Measurements from ENCODE around the gene PHYHD1. TPM values are rescaled to one million over a fixed set of nuclear protein-coding genes. Genes with fewer than 3 reads are reported as not detected.

PHYHD1 gene
- total and polyA plus RNA-seq, 2 donors (not counting 1 experiment from before 2014, with no cell fraction given) = 0.96 to 2.0 TPM

DNA sequence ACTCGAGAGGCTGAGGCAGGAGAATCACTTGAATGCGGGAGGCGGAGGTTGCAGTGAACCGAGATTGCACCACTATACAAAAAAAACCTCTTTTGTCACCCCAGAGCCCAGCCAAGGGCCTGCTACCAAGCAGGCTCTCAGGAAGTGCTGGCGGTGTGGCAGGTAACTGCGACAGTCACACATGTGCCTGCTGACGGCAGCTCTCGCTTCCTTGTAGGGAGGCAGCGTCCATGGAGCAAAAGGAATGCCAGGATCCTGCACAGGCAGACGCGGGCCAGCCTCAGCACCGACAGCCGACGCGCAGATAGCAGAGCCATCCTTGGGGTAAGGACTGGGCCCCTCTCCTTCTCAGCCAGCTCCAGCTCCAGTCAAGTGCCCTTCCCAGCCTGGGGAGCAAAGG lies 35.0 kb upstream of the PHYHD1 start:
- H3K9me3 Mint-ChIP-seq (ENCODE audit: insufficient read depth) = no peaks in the 10 kb centered on the region
- ChIA-PET CTCF (no interaction called here), POLR2A (no interaction called here)
- H3K4me3 ChIP-seq (ENCODE audit: control extremely low read depth in 1 of 5, extremely low read depth in 1 of 5, insufficient read depth in 1 of 5, low read depth in 2 of 5, low read length in 4 of 5) = no peak overlapping the region
- no peaks in the 10 kb centered on the region for H3K27me3 Mint-ChIP-seq
- ATAC-seq (ENCODE audit: low read depth) (no peak), DNase-seq (no peak)
- H3K4me1 ChIP-seq (ENCODE audit: control insufficient read depth in 2 of 2, insufficient read depth in 2 of 2, low read length in 2 of 2) = peaks cover 11 to 25% of the 10 kb centered on the region in 2 donors
- peaks cover 75% of the 10 kb centered on the region for H3K79me2 ChIP-seq (ENCODE audit: control insufficient read depth, insufficient read depth, low read length)
- peaks cover 37% of the 10 kb centered on the region for H3K4me1 Mint-ChIP-seq
- H4K20me1 ChIP-seq (ENCODE audit: control insufficient read depth, insufficient read depth, low read length, poor library complexity, severe bottlenecking) = peaks cover 32% of the 10 kb centered on the region
- H3K4me3 Mint-ChIP-seq = no peak overlapping the region
- H3K27ac ChIP-seq (ENCODE audit: low read length in 2 of 2) = no peak overlapping the region
- no peak overlapping the region for H3K9ac ChIP-seq (ENCODE audit: low read length)
- no peak overlapping the region for H3K27ac Mint-ChIP-seq
- H2AFZ ChIP-seq (ENCODE audit: insufficient read depth, low read depth, low read length, poor library complexity, severe bottlenecking) = no peak overlapping the region
- TF ChIP-seq, protein P1, sequence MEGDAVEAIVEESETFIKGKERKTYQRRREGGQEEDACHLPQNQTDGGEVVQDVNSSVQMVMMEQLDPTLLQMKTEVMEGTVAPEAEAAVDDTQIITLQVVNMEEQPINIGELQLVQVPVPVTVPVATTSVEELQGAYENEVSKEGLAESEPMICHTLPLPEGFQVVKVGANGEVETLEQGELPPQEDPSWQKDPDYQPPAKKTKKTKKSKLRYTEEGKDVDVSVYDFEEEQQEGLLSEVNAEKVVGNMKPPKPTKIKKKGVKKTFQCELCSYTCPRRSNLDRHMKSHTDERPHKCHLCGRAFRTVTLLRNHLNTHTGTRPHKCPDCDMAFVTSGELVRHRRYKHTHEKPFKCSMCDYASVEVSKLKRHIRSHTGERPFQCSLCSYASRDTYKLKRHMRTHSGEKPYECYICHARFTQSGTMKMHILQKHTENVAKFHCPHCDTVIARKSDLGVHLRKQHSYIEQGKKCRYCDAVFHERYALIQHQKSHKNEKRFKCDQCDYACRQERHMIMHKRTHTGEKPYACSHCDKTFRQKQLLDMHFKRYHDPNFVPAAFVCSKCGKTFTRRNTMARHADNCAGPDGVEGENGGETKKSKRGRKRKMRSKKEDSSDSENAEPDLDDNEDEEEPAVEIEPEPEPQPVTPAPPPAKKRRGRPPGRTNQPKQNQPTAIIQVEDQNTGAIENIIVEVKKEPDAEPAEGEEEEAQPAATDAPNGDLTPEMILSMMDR (IDR thresholded peaks at IDR 0.05) = no peak
- no peak for TF ChIP-seq EZH2 (IDR thresholded peaks at IDR 0.05; ENCODE audit: borderline replicate concordance, insufficient read depth, low read depth, low read length, poor library complexity, severe bottlenecking)
- no peaks in the 10 kb centered on the region for H3K9me3 ChIP-seq (ENCODE audit: control extremely low read depth in 1 of 3, control insufficient read depth in 2 of 3, insufficient read depth in 1 of 3, low read length in 2 of 3)
- no peaks in the 10 kb centered on the region for H3K27me3 ChIP-seq (replicated peaks in 1 of 4; ENCODE audit: control extremely low read depth in 1 of 4, control insufficient read depth in 3 of 4, insufficient read depth in 4 of 4, low read length in 3 of 4)
- intact Hi-C loops (cut with micrococcal nuclease) = no loop called here
- peaks cover 3 to 29% of the 10 kb centered on the region in 2 experiments for H3K36me3 ChIP-seq (replicated peaks in 1 of 2; ENCODE audit: control extremely low read depth in 1 of 2, control insufficient read depth in 1 of 2, extremely low read depth in 1 of 2, insufficient read depth in 2 of 2, low read length in 1 of 2)
- no peak overlapping the region for H3K4me2 ChIP-seq (replicated peaks; ENCODE audit: low read depth, low read length, poor library complexity, severe bottlenecking)
- WGBS (ENCODE audit: insufficient coverage) = 94% methylated on average over 15 of the region's 15 CpGs

DNA sequence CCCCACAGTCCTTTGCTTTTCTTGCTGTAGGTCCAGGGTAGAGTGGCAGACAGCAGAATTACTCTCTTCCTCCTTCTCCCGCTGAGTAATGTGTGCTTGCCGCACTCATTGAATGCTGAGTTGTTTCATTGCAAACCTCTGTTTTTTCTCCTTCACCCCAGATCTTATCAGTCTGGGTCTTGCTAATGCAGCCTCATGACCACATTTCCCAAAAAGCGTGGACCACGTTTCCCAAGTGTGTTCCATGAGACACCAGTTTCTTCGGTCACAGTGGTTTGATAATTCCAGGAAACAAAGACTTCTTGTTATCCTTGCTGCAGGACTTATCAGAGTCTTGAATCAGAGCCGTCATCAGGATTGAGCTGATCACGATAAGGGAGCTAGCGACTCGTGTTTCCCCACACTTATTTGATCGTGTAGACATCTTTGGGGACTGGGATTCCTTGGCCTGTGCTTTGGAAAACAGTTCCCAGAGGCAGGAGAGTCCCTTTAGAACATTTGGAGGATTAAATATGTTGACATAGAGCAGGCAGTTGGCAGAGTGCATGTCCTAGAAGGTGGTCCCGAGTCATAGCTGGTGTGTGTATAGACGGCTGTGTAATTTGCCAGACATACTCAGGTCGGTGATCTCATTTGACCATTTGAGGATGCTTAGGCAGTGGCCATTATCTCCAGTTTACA lies 34.4 kb upstream of the PHYHD1 start:
- H3K9me3 Mint-ChIP-seq (ENCODE audit: insufficient read depth) = no peaks in the 10 kb centered on the region
- peaks cover 35% of the 10 kb centered on the region for H3K4me1 Mint-ChIP-seq
- Histone ChIP-seq H3K27ac (ENCODE audit: low read length in 2 of 2) (no peak overlapping the region), H3K4me1 (ENCODE audit: control insufficient read depth in 2 of 2, insufficient read depth in 2 of 2, low read length in 2 of 2) (peaks cover 11 to 22% of the 10 kb centered on the region in 2 donors), H3K4me3 (ENCODE audit: control extremely low read depth in 1 of 5, extremely low read depth in 1 of 5, insufficient read depth in 1 of 5, low read depth in 2 of 5, low read length in 4 of 5) (no peak overlapping the region), H3K4me2 (replicated peaks; ENCODE audit: low read depth, low read length, poor library complexity, severe bottlenecking) (no peak overlapping the region), H2AFZ (ENCODE audit: insufficient read depth, low read depth, low read length, poor library complexity, severe bottlenecking) (no peak overlapping the region), H3K36me3 (replicated peaks in 1 of 2; ENCODE audit: control extremely low read depth in 1 of 2, control insufficient read depth in 1 of 2, extremely low read depth in 1 of 2, insufficient read depth in 2 of 2, low read length in 1 of 2) (peaks cover 3 to 30% of the 10 kb centered on the region in 2 experiments), H3K9ac (ENCODE audit: low read length) (no peak overlapping the region), H4K20me1 (ENCODE audit: control insufficient read depth, insufficient read depth, low read length, poor library complexity, severe bottlenecking) (peaks cover 32% of the 10 kb centered on the region), H3K27me3 (replicated peaks in 1 of 4; ENCODE audit: control extremely low read depth in 1 of 4, control insufficient read depth in 3 of 4, insufficient read depth in 4 of 4, low read length in 3 of 4) (no peaks in the 10 kb centered on the region), H3K9me3 (ENCODE audit: control extremely low read depth in 1 of 3, control insufficient read depth in 2 of 3, insufficient read depth in 1 of 3, low read length in 2 of 3) (no peaks in the 10 kb centered on the region), H3K79me2 (ENCODE audit: control insufficient read depth, insufficient read depth, low read length) (peaks cover 75% of the 10 kb centered on the region)
- ChIA-PET CTCF (no interaction called here), POLR2A (interaction anchor here (1.0 kb wide), 1 partner anchor 8 kb away, joined by 5 read pairs; no protein-coding TSS in a partner anchor)
- no peak for ATAC-seq (ENCODE audit: low read depth)
- H3K27ac Mint-ChIP-seq = no peak overlapping the region
- no peak for DNase-seq
- WGBS (ENCODE audit: insufficient coverage) = 92% methylated on average over 13 of the region's 13 CpGs
- intact Hi-C loops (cut with micrococcal nuclease) = no loop called here
- no peaks in the 10 kb centered on the region for H3K27me3 Mint-ChIP-seq
- peak overlapping the region; percentile 21 for H3K4me3 Mint-ChIP-seq
- TF ChIP-seq, protein P1 (IDR thresholded peaks at IDR 0.05) = no peak
- no peak for TF ChIP-seq EZH2 (IDR thresholded peaks at IDR 0.05; ENCODE audit: borderline replicate concordance, insufficient read depth, low read depth, low read length, poor library complexity, severe bottlenecking)

All from B cell (primary cell).